Right atrium auricular region (tissue), 2 donors: ENCODE data around the gene EIF5AL1. TPM values are rescaled to one million over a fixed set of nuclear protein-coding genes. Genes with fewer than 3 reads are reported as not detected.

Source experiments
- DNase-seq: peaks from one replicate; pipeline ENCODE4 v3.0.0-alpha.2; 2019; ENCODE audit warnings: low spot score
- H3K27ac ChIP-seq, 2 donors: fragments of 200-600 bp; sonication (generic); 1 replicate in 1 of 2; 2 replicates in 1 of 2; pipeline ENCODE4 v1.5.1; 2016 to 2019
- H3K27me3 ChIP-seq, 2 donors: fragments of 200-600 bp; sonication (generic); one replicate each; pipeline versions ENCODE4 v1.5.1 to v1.6.0; 2017 to 2019
- H3K36me3 ChIP-seq: fragments of 200-600 bp; sonication (generic); one replicate; pipeline ENCODE4 v1.5.1; 2016
- H3K4me1 ChIP-seq, 2 donors: fragments of 200-600 bp; sonication (generic); one replicate each; pipeline versions ENCODE4 v1.5.1 to v1.6.0; 2017 to 2019
- H3K4me3 ChIP-seq, 2 donors: fragments of 200-600 bp; sonication (generic); 1 replicate in 1 of 2; 2 replicates in 1 of 2; pipeline ENCODE4 v1.5.1; 2017 to 2019; ENCODE audit warnings: mild to moderate bottlenecking in 1 of 2, moderate library complexity in 1 of 2
- H3K9me3 ChIP-seq, 2 donors: fragments of 200-600 bp; sonication (generic); one replicate each; pipeline ENCODE4 v1.5.1; 2019
- total RNA-seq, 2 donors: library from RNA; depleted of rRNA; stranded (reverse); fragments of >200 nt; gene quantifications; one replicate each; pipeline ENCODE4 v1.1.0, GENCODE V29; 2016
- TF ChIP-seq, protein P1 (sequence below), 2 donors: fragments of 200-600 bp; sonication (generic); IDR thresholded peaks; one replicate each; pipeline ENCODE4 v1.5.1; 2019; ENCODE audit warnings: antibody characterized with exemption in 2 of 2

Gene EIF5AL1
- total RNA-seq, 2 donors from 2014 or later, result 0.08 TPM; not detected in 1

DNA sequence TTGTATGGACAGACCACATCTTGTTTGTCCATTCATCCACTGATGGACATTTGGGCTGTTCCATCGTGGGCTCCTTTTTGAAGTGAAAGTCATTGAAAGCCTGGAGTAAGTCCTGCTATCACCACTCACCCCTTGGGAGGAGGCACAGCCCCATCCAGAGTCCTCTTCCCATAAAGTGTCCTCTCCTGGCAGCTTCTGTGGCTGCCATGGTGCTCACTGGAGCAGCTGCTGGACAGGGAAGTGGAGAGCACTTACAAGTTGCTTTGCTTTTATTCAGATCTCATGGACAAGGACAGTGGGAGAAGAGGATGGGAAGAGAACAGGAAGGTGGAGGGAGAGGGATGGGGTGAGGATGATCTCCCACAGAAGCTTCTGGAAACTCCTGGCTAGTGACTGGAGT lies 18.5 kb upstream of the EIF5AL1 start:
- H3K27me3 ChIP-seq, result no peaks in the 10 kb centered on the region
- H3K36me3 ChIP-seq, result no peaks in the 10 kb centered on the region
- peaks cover 0 to 8% of the 10 kb centered on the region in 2 donors for H3K4me1 ChIP-seq
- DNase-seq, result no peak
- no peak overlapping the region for H3K27ac ChIP-seq
- TF ChIP-seq, protein P1, sequence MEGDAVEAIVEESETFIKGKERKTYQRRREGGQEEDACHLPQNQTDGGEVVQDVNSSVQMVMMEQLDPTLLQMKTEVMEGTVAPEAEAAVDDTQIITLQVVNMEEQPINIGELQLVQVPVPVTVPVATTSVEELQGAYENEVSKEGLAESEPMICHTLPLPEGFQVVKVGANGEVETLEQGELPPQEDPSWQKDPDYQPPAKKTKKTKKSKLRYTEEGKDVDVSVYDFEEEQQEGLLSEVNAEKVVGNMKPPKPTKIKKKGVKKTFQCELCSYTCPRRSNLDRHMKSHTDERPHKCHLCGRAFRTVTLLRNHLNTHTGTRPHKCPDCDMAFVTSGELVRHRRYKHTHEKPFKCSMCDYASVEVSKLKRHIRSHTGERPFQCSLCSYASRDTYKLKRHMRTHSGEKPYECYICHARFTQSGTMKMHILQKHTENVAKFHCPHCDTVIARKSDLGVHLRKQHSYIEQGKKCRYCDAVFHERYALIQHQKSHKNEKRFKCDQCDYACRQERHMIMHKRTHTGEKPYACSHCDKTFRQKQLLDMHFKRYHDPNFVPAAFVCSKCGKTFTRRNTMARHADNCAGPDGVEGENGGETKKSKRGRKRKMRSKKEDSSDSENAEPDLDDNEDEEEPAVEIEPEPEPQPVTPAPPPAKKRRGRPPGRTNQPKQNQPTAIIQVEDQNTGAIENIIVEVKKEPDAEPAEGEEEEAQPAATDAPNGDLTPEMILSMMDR (IDR thresholded peaks at IDR 0.05), result no peak
- no peaks in the 10 kb centered on the region for H3K9me3 ChIP-seq
- no peak overlapping the region for H3K4me3 ChIP-seq

DNA sequence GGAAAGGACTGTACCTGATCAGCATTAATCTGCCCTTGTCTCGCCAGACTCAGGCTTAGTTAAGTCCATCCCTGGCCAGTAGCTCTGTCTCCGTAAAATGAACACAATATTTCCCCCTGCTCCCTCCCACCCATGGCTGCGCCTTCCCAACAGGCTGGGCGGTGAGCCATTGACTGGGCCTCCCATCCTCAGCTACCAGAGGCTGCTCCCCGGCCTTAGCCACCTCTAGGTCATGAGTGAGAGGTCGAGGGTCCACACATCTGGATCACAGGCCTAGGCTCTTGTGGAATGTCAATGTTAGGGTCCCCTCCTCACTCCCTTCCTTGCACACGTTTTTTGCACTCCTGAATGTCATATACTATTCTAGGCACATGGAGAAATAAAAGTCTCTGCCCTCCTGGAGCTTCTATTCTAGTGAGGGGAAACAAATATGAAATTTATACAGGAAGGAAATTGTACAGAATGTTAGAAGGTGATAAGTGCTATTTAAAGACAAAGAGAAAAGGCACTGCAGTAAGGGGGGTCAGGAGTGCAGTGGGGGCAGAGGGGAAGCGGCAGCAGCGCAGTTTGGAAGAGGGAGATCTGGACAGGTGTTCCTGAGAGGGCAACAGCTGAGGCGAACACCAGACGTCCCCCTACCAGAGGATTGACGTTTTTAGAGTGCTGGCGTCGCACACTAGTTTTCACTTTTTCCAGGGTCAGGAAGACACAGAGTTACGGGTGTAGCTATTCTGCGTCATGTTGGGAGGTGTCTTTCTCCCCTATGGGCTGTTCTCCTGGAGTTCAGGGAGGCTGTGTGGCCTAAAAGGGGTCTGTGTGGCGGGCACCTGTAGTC lies 17.2 kb upstream of the EIF5AL1 start:
- Histone ChIP-seq H3K27ac (no peak overlapping the region), H3K27me3 (no peaks in the 10 kb centered on the region), H3K9me3 (no peaks in the 10 kb centered on the region), H3K4me1 (peaks cover 0 to 7% of the 10 kb centered on the region in 2 donors), H3K4me3 (no peak overlapping the region), H3K36me3 (no peaks in the 10 kb centered on the region)
- DNase-seq, result no peak
- TF ChIP-seq, protein P1 (IDR thresholded peaks at IDR 0.05), result no peak

GRCh38 chr10:79495791-79496190 lies 16.5 kb upstream of the EIF5AL1 start:
- H3K4me3 ChIP-seq, result no peak overlapping the region

DNA sequence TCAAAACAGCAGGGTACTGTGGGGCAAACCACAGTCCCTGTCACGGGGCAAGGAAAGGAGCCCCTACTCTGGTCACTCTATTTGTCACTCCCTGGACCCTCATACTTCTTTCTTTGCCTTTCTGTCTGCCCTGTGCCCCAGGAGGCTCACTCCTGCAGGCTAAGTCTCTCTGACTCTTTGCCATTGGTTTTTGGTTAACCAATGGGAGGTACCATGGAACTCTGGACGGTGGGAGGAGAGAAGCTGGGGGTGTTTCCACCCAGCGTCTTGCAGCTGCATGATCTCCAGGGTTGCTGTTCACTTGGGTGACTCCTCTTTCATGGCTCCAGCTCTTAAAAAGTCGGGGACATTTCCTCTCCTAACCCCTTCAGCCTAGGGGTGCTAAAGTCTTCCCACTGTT lies 15.4 kb upstream of the EIF5AL1 start:
- Histone ChIP-seq H3K27me3 (no peaks in the 10 kb centered on the region), H3K27ac (no peak overlapping the region), H3K9me3 (no peaks in the 10 kb centered on the region), H3K4me3 (no peak overlapping the region), H3K36me3 (no peaks in the 10 kb centered on the region), H3K4me1 (no peaks in the 10 kb centered on the region)
- DNase-seq, result no peak
- TF ChIP-seq, protein P1 (IDR thresholded peaks at IDR 0.05), result no peak

More at GRCh38 chr10:79495791-79496190, 16.5 kb upstream of the EIF5AL1 start:
- TF ChIP-seq, protein P1 (IDR thresholded peaks at IDR 0.05), result no peak
- no peak for DNase-seq
- no peak overlapping the region for H3K27ac ChIP-seq
- H3K4me1 ChIP-seq, result no peaks in the 10 kb centered on the region
- no peaks in the 10 kb centered on the region for H3K36me3 ChIP-seq
- H3K9me3 ChIP-seq, result no peaks in the 10 kb centered on the region
- no peaks in the 10 kb centered on the region for H3K27me3 ChIP-seq

- Histone ChIP-seq H3K27ac (no peak overlapping the region), H3K27me3 (no peaks in the 10 kb centered on the region), H3K4me3 (no peak overlapping the region), H3K4me1 (no peaks in the 10 kb centered on the region), H3K9me3 (no peaks in the 10 kb centered on the region), H3K36me3 (no peaks in the 10 kb centered on the region)
- TF ChIP-seq, protein P1 (IDR thresholded peaks at IDR 0.05), result no peak
- DNase-seq, result no peak
Observed at GRCh38 chr10:79498291-79498829, 14.0 kb upstream of the EIF5AL1 start.
